ENCODE results near the gene RAB3IL1. TPM values are rescaled to one million over a fixed set of nuclear protein-coding genes. Genes with fewer than 3 reads are reported as not detected.

Gene RAB3IL1
- total and polyA plus RNA-seq, 2 of the 13 experiments (the other 11 are each of a cell fraction or from before 2014, with no cell fraction given), result 1.2 to 2.0 TPM

DNA sequence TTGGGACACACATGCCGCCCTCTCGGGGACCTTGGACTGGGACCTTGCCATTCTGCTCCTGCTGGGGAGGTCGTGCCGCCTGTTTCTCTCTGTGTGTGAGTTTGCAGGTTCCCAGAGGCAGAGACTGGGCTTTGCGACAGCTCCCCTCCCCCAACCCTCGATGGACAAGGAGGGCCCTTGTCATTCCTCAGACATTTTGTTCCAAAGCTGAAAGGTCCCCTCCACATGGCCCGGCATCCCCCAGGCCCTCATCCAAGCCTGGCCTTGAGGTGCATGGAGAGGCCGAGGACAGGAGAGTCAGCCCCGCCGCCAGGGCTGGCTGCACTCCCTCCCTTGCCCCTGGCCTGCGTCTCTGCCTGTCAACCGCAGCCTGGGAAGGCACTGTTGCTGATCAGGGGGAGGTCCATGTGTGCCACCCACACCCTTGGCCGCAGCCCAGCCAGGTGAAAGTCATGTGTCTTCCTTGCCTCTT, 63.6 kb downstream of the RAB3IL1 start (continued):
- no peak for TF ChIP-seq RARG (CRISPR knock-in tag; IDR thresholded peaks at IDR 0.05; ENCODE audit: low read depth)
- TF ChIP-seq, protein P1, sequence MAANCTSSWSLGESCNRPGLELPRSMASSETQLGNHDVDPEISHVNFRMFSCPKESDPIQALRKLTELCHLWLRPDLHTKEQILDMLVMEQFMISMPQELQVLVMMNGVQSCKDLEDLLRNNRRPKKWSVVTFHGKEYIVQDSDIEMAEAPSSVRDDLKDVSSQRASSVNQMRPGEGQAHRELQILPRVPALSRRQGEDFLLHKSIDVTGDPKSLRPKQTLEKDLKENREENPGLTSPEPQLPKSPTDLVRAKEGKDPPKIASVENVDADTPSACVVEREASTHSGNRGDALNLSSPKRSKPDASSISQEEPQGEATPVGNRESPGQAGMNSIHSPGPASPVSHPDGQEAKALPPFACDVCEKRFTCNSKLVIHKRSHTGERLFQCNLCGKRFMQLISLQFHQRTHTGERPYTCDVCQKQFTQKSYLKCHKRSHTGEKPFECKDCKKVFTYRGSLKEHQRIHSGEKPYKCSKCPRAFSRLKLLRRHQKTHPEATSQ (CRISPR knock-in tag; IDR thresholded peaks at IDR 0.05; ENCODE audit: borderline replicate concordance), result no peak
- TF ChIP-seq, protein P2, sequence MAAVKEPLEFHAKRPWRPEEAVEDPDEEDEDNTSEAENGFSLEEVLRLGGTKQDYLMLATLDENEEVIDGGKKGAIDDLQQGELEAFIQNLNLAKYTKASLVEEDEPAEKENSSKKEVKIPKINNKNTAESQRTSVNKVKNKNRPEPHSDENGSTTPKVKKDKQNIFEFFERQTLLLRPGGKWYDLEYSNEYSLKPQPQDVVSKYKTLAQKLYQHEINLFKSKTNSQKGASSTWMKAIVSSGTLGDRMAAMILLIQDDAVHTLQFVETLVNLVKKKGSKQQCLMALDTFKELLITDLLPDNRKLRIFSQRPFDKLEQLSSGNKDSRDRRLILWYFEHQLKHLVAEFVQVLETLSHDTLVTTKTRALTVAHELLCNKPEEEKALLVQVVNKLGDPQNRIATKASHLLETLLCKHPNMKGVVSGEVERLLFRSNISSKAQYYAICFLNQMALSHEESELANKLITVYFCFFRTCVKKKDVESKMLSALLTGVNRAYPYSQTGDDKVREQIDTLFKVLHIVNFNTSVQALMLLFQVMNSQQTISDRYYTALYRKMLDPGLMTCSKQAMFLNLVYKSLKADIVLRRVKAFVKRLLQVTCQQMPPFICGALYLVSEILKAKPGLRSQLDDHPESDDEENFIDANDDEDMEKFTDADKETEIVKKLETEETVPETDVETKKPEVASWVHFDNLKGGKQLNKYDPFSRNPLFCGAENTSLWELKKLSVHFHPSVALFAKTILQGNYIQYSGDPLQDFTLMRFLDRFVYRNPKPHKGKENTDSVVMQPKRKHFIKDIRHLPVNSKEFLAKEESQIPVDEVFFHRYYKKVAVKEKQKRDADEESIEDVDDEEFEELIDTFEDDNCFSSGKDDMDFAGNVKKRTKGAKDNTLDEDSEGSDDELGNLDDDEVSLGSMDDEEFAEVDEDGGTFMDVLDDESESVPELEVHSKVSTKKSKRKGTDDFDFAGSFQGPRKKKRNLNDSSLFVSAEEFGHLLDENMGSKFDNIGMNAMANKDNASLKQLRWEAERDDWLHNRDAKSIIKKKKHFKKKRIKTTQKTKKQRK (IDR thresholded peaks at IDR 0.05; ENCODE audit: low read length), result no peak
- no peak for TF ChIP-seq ZNF552 (CRISPR knock-in tag; IDR thresholded peaks at IDR 0.05; ENCODE audit: borderline replicate concordance)
- no peak for TF ChIP-seq PCBP2 (optimal IDR thresholded peaks at IDR 0.05; ENCODE audit: low read depth, low read length, poor library complexity, severe bottlenecking)
- TF ChIP-seq ZNF362 (CRISPR knock-in tag; IDR thresholded peaks at IDR 0.05; ENCODE audit: borderline replicate concordance), result no peak

DNA sequence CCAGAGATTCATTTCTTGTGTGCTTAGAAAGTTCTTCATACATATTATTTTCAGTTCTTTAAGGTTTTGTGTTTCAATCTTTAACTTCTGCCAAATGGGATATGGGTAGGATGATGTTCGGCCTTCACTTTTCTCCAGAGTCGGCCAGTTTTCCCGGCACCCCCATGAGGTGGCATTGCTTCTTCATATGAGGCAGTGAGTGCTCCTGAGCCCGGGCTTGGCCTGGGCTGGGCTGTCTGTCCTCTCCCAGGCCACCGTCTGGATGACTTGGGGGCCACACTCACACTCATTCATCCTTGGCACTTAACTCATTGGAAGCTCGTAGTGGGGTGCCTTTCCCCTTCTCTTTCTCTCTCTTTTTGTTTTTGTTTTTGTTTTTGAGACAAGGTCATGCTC, 65.5 kb downstream of the RAB3IL1 start:
- peaks cover 4 to 48% of the 10 kb centered on the region in 2 experiments; a peak in 4 of 5 replicates for H3K36me3 ChIP-seq (replicated peaks in 1 of 2; ENCODE audit: control insufficient read depth in 1 of 2, insufficient read depth in 2 of 2, low read length in 2 of 2)
- ATAC-seq, result no peak
- TF ChIP-seq ZNF138 (CRISPR knock-in tag; IDR thresholded peaks at IDR 0.05; ENCODE audit: low read depth) (no peak), YEATS2 (CRISPR knock-in tag; IDR thresholded peaks at IDR 0.05; ENCODE audit: borderline replicate concordance) (no peak), PITX1 (CRISPR knock-in tag; IDR thresholded peaks at IDR 0.05) (no peak), ZNF446 (CRISPR knock-in tag; IDR thresholded peaks at IDR 0.05) (no peak), ZNF317 (CRISPR knock-in tag; IDR thresholded peaks at IDR 0.05) (no peak), TEAD2 (CRISPR knock-in tag; IDR thresholded peaks at IDR 0.05) (no peak), JUNB (CRISPR knock-in tag; IDR thresholded peaks at IDR 0.05; ENCODE audit: borderline replicate concordance) (no peak), CBFB (CRISPR knock-in tag; IDR thresholded peaks at IDR 0.05) (no peak), PTBP1 (IDR thresholded peaks at IDR 0.05; ENCODE audit: low read depth, low read length, poor library complexity, severe bottlenecking) (no peak), ARID2 (CRISPR knock-in tag; IDR thresholded peaks at IDR 0.05; ENCODE audit: borderline replicate concordance) (no peak)
- TF ChIP-seq, protein P3, sequence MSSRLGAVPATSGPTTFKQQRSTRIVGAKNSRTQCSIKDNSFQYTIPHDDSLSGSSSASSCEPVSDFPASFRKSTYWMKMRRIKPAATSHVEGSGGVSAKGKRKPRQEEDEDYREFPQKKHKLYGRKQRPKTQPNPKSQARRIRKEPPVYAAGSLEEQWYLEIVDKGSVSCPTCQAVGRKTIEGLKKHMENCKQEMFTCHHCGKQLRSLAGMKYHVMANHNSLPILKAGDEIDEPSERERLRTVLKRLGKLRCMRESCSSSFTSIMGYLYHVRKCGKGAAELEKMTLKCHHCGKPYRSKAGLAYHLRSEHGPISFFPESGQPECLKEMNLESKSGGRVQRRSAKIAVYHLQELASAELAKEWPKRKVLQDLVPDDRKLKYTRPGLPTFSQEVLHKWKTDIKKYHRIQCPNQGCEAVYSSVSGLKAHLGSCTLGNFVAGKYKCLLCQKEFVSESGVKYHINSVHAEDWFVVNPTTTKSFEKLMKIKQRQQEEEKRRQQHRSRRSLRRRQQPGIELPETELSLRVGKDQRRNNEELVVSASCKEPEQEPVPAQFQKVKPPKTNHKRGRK (CRISPR knock-in tag; IDR thresholded peaks at IDR 0.05), result no peak

More for the DNA sequence above, 65.5 kb downstream of the RAB3IL1 start:
- BruUV-seq (replicated peaks), result no TSS peak
- CTCF ChIA-PET (ENCODE audit: low intra/inter-chr PET ratio, low total read pairs), result no interaction called here
- Histone ChIP-seq H3K9me3 (ENCODE audit: low read length) (no peaks in the 10 kb centered on the region), H3K79me2 (ENCODE audit: insufficient read depth, low read length) (no peaks in the 10 kb centered on the region), H3K27ac (ENCODE audit: extremely low read length, insufficient read depth, low read length) (no peak overlapping the region), H3K4me3 (replicated peaks in 1 of 3; ENCODE audit: insufficient read depth in 1 of 3, low read depth in 2 of 3, low read length in 3 of 3) (no peak overlapping the region), H3K4me1 (ENCODE audit: insufficient read depth, low read length) (no peaks in the 10 kb centered on the region), H2AFZ (ENCODE audit: low read length) (no peak overlapping the region), H4K20me1 (ENCODE audit: insufficient read depth, low read length) (no peaks in the 10 kb centered on the region), H3K4me2 (ENCODE audit: low read depth, low read length) (no peak overlapping the region), H3K9ac (ENCODE audit: insufficient read depth, low read depth, low read length) (no peak overlapping the region), H3K27me3 (ENCODE audit: control insufficient read depth in 1 of 2, insufficient read depth in 2 of 2, low read length in 2 of 2) (no peaks in the 10 kb centered on the region)
- WGBS (ENCODE audit: low lambda C conversion rate), result 91% methylated on average over 6 of the region's 6 CpGs
- intact Hi-C loops (cut with micrococcal nuclease; ENCODE audit: unreplicated experiment), result no loop called here
- FAIRE-seq (no peak), DNase-seq (ENCODE audit: low spot score) (no peak)
- in situ Hi-C loops (cut with HindIII; ENCODE audit: extremely low pct_ligation_motif_present, low pct_unique_long_range_greater_than_20kb), result no loop called here
- POLR2A ChIA-PET, result no interaction called here
